Spinal cord (tissue), 10 donors: ENCODE results near the gene ADGRB2. TPM values are rescaled to one million over a fixed set of nuclear protein-coding genes. Genes with fewer than 3 reads are reported as not detected.

ENCODE experiments used
- DNase-seq, 6 donors: peaks; one replicate each; pipeline versions ENCODE4 v3.0.0 to v3.0.0-alpha.2; 2013 to 2015; ENCODE audit warnings: low spot score in 6 of 6, low read depth in 4 of 6
- H3K27ac ChIP-seq: one replicate; pipeline ENCODE4 v1.5.1; 2013; ENCODE audit warnings: low read depth, low read length, control low read depth
- H3K27me3 ChIP-seq: one replicate; pipeline ENCODE4 v1.6.1; 2013; ENCODE audit warnings: low read length; ENCODE audit not compliant: control insufficient read depth, insufficient read depth
- H3K36me3 ChIP-seq: one replicate; pipeline ENCODE4 v1.6.1; 2013; ENCODE audit warnings: low read length; ENCODE audit not compliant: control insufficient read depth, insufficient read depth
- H3K4me1 ChIP-seq: one replicate; pipeline ENCODE4 v1.6.1; 2013; ENCODE audit warnings: low read length; ENCODE audit not compliant: control insufficient read depth, insufficient read depth
- H3K4me3 ChIP-seq: one replicate; pipeline ENCODE4 v1.5.1; 2013; ENCODE audit warnings: low read depth, low read length, control low read depth
- H3K9me3 ChIP-seq: one replicate; pipeline ENCODE4 v1.6.1; 2013; ENCODE audit warnings: low read length; ENCODE audit not compliant: control insufficient read depth, insufficient read depth
- WGBS: methylation state at CpG from one replicate; pipeline ENCODE4 v1.1.5; 2013; ENCODE audit warnings: missing lambda C conversion rate; ENCODE audit not compliant: insufficient coverage; 5-methylcytosine and 5-hydroxymethylcytosine counted together
- polyA plus RNA-seq, 2 donors: library from polyadenylated mRNA; unstranded; fragments of 120-200 nt; gene quantifications; one replicate each; pipeline ENCODE4 v1.2.1, GENCODE V29; 2013; ENCODE audit not compliant: insufficient read length in 2 of 2
- total RNA-seq, 2 donors: library from RNA; depleted of rRNA in 1 of 2; stranded (reverse); fragments of 120-200 nt in 1 of 2; fragments of >200 nt in 1 of 2; gene quantifications; one replicate each; pipeline versions ENCODE4 v1.2.3 to v1.2.4, GENCODE V29; 2013 to 2014
- donor health status: healthy.

Gene ADGRB2
- total and polyA plus RNA-seq, 4 donors, result 37.7 to 142 (median 89.5) TPM

DNA sequence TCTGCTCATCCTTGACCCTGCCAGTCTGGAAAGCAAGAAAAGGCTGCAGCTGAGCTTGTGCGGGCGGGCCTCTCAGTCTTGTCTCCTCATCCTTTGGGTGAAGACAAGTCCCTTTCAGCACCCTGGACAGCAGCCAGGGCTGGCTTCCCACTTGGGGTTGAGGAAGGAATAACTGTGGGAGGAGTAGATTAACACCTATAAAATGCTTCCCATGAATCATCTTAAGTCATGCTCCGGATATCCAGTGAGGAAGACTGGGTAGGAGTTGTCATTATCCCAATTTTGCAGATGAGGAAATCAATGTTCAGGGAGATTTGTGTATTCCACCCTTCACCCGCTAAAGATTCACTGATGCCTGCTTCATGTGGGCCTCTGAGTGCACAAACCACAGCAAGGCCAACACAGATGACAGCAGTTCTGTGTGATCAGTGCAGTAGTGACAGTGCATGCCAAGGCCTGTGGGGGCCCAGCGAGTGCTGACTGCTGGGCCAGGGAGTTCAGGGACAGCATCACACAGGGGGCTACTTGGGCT is 40.2 kb downstream of the ADGRB2 start:
- peak in 2 of 6 donors; percentile 70 to 84 for DNase-seq
- Histone ChIP-seq H3K27me3 (no peaks in the 10 kb centered on the region), H3K27ac (no peak overlapping the region), H3K4me1 (peaks cover 28% of the 10 kb centered on the region), H3K4me3 (no peak overlapping the region), H3K9me3 (no peaks in the 10 kb centered on the region), H3K36me3 (peaks cover 47% of the 10 kb centered on the region)
- 45% methylated on average over 4 of the region's 5 CpGs for WGBS

DNA sequence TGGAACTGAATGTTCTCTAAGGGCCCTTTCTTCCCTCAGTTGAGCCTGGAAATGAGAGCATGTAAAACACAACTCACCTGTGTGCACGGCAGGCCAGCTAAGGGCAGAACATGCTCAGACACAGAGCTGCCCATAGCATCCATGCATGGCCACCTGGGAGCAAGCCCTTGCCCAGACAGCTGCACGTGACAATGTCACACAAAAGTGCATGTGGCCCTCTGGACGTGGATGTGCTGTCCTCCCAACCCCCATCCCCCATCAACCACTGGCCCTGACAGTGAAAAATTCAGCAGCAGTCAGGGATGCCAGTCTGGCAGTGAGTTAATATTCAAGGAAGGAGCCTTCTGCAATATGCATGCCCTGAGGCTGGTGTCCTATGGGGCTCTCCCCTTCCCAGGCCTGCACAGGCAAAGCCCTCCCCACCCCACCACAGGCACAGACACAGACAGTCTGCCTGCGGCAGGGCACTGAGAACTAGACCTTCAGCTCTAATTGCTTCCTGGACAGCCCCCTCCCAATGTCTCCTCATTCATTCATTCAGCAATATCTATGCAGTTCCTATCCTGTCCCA is 45.7 kb downstream of the ADGRB2 start:
- no peaks in the 10 kb centered on the region for H3K9me3 ChIP-seq
- H3K36me3 ChIP-seq, result no peaks in the 10 kb centered on the region
- DNase-seq, result peak in 1 of 6 donors; percentile 47
- H3K4me1 ChIP-seq, result peaks cover 42% of the 10 kb centered on the region
- H3K27me3 ChIP-seq, result no peaks in the 10 kb centered on the region
- WGBS, result 43% methylated on average over 4 of the region's 4 CpGs
- H3K4me3 ChIP-seq, result no peak overlapping the region
- H3K27ac ChIP-seq, result no peak overlapping the region

DNA sequence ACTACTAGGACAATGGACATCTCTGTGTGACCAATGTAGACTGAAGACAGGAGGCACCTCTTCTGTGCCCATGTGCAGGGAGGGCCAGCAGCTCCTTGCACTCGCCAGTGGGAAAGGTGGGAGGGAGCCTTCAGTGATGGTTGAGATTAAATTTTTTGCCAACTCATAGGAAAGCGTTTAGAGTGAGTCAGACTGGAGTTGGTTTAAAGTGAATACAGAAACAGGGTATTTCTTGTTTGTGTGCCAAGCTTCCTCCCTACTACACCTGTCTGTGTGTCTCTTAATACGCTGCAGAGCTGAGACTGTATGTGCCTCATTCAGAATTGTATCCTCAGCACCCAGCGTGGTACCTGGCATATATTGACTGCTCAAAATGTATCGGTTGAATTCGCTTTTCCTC is 46.8 kb downstream of the ADGRB2 start:
- H3K36me3 ChIP-seq, result no peaks in the 10 kb centered on the region
- no peaks in the 10 kb centered on the region for H3K9me3 ChIP-seq
- peak in 1 of 6 donors; percentile 43 for DNase-seq
- no peak overlapping the region for H3K4me3 ChIP-seq
- H3K27me3 ChIP-seq, result no peaks in the 10 kb centered on the region
- WGBS, result 74% methylated on average over 4 of the region's 6 CpGs
- H3K27ac ChIP-seq, result no peak overlapping the region
- peaks cover 39% of the 10 kb centered on the region for H3K4me1 ChIP-seq

DNA sequence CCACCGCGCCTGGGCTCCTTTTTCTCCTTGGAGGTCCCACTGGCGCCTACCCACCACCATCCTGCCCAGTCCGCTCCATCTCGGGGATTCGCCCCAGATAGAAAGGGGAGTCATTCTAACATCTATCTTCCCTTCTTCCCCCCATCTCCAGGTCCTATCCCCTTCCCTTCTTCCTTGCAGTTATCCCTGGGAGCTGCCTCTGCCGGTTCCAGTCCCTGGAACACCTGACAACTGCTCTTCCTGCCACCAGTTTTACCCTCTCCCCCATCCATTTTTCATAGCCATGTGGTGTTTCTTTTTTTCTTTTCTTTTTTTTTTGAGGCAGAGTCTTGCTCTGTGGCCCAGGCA is 48.3 kb downstream of the ADGRB2 start:
- no peak overlapping the region for H3K27ac ChIP-seq
- H3K4me3 ChIP-seq, result no peak overlapping the region
- H3K4me1 ChIP-seq, result peaks cover 42% of the 10 kb centered on the region
- DNase-seq, result no peak
- H3K9me3 ChIP-seq, result no peaks in the 10 kb centered on the region
- H3K27me3 ChIP-seq, result no peaks in the 10 kb centered on the region
- 13% methylated on average over 2 of the region's 7 CpGs for WGBS
- H3K36me3 ChIP-seq, result no peaks in the 10 kb centered on the region

DNA sequence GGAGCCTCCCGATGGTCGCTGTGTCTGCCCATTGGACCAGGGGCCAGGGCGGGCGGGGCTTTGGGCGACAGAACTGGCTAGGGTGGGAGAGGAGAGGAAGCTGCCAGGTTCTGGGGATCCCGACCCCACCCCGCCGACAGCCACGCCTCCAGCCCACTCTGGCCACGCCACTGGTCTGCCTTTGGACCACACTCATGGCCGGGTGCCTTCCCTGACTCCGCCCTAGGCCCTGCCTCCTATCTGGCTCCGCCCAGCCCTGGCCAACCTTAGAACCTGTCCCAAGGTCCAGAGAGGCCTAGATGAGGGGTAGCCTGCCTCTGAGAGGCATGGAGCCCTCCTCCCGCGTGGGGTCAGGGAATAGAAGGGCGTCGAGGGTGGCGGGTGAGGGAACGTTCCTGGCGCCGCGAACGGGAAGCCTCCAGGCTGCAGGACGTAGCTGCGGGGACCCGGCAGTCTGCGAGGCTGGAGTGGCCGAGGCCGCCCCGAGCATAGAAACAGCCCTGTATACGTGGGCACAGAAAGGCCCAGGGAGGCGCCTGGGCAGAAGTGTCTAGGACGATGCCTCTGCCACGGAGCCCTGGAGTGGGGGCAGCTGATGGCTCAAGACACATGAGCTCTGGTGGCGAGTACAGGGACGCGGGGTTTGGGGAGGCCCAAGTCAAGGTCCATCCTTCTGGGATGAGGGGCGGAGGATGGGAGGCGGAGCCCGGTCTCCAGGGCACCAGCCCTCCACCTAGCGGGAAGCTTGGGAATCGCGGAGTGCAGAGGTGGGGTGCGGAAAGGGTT is 48.9 kb downstream of the ADGRB2 start:
- H3K4me3 ChIP-seq, result peak overlapping the region; percentile 43
- no peaks in the 10 kb centered on the region for H3K27me3 ChIP-seq
- no peaks in the 10 kb centered on the region for H3K36me3 ChIP-seq
- peaks cover 42% of the 10 kb centered on the region for H3K4me1 ChIP-seq
- DNase-seq, result peak in 2 of 6 donors; percentile 93
- peak overlapping the region; percentile 97 for H3K27ac ChIP-seq
- no peaks in the 10 kb centered on the region for H3K9me3 ChIP-seq
- 9% methylated on average over 41 of the region's 44 CpGs for whole genome bisulfite sequencing

DNA sequence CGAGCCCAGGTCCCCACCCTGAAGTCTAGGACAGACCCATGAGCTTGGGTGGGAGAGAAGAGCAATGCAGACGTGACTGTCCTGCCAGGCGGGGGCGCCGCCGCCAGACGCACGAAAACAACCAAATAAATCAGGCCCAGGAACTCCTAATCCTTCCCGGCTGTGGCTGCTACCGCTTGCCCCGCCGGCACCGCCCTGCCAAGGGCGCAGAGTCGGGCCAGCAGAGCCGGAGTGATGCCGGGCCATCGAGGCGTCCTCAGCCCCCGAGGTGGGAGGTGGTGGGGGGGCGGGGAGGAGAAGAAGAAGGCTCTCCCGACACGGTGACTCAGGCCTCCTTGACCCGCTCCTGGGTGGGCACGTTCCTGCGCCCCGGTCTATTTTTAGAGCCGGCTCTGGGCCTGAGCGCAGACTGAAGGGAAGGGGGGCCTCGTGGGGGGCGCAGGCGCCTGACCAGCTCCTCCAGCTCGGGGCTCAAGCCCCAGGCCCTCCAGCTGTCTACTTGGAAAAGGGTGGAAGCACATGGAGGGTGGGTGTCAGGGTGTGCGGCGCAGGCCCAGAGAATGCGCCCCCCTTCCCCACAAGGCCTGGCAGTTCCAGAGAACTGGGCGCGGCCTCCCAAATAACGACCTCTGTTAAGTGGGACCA is 49.6 kb downstream of the ADGRB2 start:
- H3K9me3 ChIP-seq, result no peaks in the 10 kb centered on the region
- H3K36me3 ChIP-seq, result no peaks in the 10 kb centered on the region
- peak overlapping the region; percentile 43 for H3K4me3 ChIP-seq
- H3K4me1 ChIP-seq, result peaks cover 42% of the 10 kb centered on the region
- H3K27me3 ChIP-seq, result no peaks in the 10 kb centered on the region
- peak in 2 of 6 donors; percentile 61 to 75 for DNase-seq
- 7% methylated on average over 31 of the region's 39 CpGs for WGBS
- peak overlapping the region; percentile 97 for H3K27ac ChIP-seq

DNA sequence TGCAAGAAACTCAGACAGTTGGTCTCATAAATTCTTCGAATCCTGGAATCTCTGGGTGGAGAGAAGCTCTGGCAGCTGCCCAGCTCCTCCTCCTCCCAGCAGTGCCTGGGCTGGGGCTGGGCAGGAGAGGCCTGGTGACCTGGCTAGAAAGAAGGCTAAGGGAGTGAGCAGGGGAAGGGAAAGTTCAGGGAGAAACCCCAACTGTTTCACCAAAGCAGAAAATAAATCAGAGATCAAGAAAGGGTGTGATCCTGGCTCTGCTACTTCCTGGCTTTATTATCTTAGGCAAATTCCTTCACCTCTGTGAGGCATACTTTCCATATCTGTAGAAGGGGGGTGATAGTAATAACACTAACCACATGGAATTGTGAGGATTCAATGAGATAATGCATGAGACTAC is 51.5 kb downstream of the ADGRB2 start:
- Histone ChIP-seq H3K27me3 (no peaks in the 10 kb centered on the region), H3K9me3 (no peaks in the 10 kb centered on the region), H3K27ac (peak overlapping the region; percentile 72), H3K4me1 (peaks cover 49% of the 10 kb centered on the region), H3K4me3 (no peak overlapping the region), H3K36me3 (no peaks in the 10 kb centered on the region)
- WGBS, result 8% methylated on average over 1 of the region's 1 CpG
- peak in 2 of 6 donors; percentile 35 to 68 for DNase-seq

DNA sequence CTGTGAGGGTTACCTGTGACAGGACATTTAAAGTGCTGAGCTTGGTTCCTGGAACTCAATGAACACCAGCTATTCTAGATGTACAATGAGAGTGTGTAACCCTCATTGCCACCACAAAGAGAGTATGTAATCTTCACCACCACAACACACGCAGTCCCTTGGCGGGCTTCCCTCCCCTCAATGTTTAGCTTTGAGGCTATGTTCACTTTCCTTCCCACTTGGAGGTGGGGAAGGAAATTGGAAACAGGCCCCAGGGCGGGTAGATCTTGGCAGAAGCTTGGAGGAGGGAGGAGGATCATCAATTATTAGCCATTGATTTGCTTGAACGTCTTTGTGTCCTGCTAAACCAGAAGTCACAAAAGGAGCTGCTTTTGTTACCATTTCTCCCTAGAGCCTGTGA is 52.1 kb downstream of the ADGRB2 start:
- Histone ChIP-seq H3K4me1 (peaks cover 48% of the 10 kb centered on the region), H3K4me3 (no peak overlapping the region), H3K36me3 (no peaks in the 10 kb centered on the region), H3K27ac (peak overlapping the region; percentile 72), H3K9me3 (no peaks in the 10 kb centered on the region), H3K27me3 (no peaks in the 10 kb centered on the region)
- peak in 2 of 6 donors; percentile 47 to 53 for DNase-seq
- 33% methylated on average over 1 of the region's 4 CpGs for WGBS

DNA sequence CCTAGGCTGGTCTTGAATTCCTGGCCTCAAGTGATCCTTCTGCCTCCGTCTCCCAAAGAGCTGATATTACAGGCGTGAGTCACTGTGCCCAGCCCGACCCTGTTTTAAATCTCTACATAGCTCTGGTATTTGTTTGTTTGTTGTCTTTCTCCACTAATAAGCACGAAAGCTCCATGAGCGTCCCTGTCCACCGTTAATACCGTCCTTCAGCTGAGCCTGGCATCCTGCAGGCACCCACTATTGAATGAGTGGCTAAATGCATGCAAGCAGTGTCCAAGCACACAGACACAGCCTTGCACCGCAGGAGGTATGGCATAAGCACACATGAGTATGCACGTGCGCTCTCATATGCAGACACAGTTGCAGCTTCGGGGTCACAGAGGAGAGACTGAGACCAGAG is 55.8 kb downstream of the ADGRB2 start:
- DNase-seq, result peak in 2 of 6 donors; percentile 38 to 46
- Histone ChIP-seq H3K27ac (no peak overlapping the region), H3K9me3 (no peaks in the 10 kb centered on the region), H3K27me3 (peaks cover 11% of the 10 kb centered on the region), H3K36me3 (no peaks in the 10 kb centered on the region), H3K4me1 (peaks cover 51% of the 10 kb centered on the region), H3K4me3 (no peak overlapping the region)
- 37% methylated on average over 8 of the region's 11 CpGs for WGBS
